Suprapubic skin (tissue), 4 donors: ENCODE data around the gene PPBP. TPM values are rescaled to one million over a fixed set of nuclear protein-coding genes. Genes with fewer than 3 reads are reported as not detected.
"Not testable (repeated sequence)": the region's sequence is repeated elsewhere in the genome, so short reads cannot be mapped to it uniquely, and the experiment has no call there.

Source experiments
- DNase-seq, 2 donors: peaks; one replicate each; pipeline ENCODE4 v3.0.0-alpha.2; 2019; ENCODE audit warnings: low spot score in 2 of 2
- H3K27ac ChIP-seq: fragments of 200-600 bp; sonication (generic); one replicate; pipeline ENCODE4 v1.5.1; 2019
- H3K27me3 ChIP-seq: fragments of 200-600 bp; sonication (generic); one replicate; pipeline ENCODE4 v1.5.1; 2019
- H3K36me3 ChIP-seq: fragments of 200-600 bp; sonication (generic); one replicate; pipeline ENCODE4 v1.5.1; 2019
- H3K4me1 ChIP-seq: fragments of 200-600 bp; sonication (generic); one replicate; pipeline ENCODE4 v1.5.1; 2019
- H3K4me3 ChIP-seq: fragments of 200-600 bp; sonication (generic); one replicate; pipeline ENCODE4 v1.5.1; 2019; ENCODE audit warnings: mild to moderate bottlenecking
- H3K9me3 ChIP-seq: fragments of 200-600 bp; sonication (generic); one replicate; pipeline ENCODE4 v1.5.1; 2019
- CTCF ChIP-seq, 2 donors: fragments of 200-600 bp in 1 of 2; fragments of 450-650 bp in 1 of 2; sonication (generic) in 1 of 2; IDR thresholded peaks; one replicate each; pipeline ENCODE4 v1.5.1; 2016 to 2019; ENCODE audit warnings: antibody characterized with exemption in 2 of 2, mild to moderate bottlenecking in 1 of 2, moderate library complexity in 1 of 2
- EP300 ChIP-seq: sonication (generic); formaldehyde crosslinking; IDR thresholded peaks from one replicate; pipeline ENCODE4 v1.6.1; 2017; ENCODE audit warnings: antibody characterized with exemption
- POLR2A ChIP-seq, 2 donors: fragments of 450-650 bp; IDR thresholded peaks; one replicate each; pipeline ENCODE4 v1.6.1; 2017; ENCODE audit warnings: antibody characterized with exemption in 2 of 2, mild to moderate bottlenecking in 2 of 2, moderate library complexity in 2 of 2
- POLR2AphosphoS5 ChIP-seq, 3 donors: sonication (generic); formaldehyde crosslinking; IDR thresholded peaks; one replicate each; pipeline ENCODE4 v1.6.1; 2017; ENCODE audit warnings: antibody characterized with exemption in 3 of 3
- WGBS: methylation state at CpG from one replicate; pipeline ENCODE4 v1.1.5; 2018; 5-methylcytosine and 5-hydroxymethylcytosine counted together
- total RNA-seq, 4 donors: library from RNA; depleted of rRNA; stranded (reverse); fragments of >200 nt; gene quantifications; one replicate each; pipeline ENCODE4 v1.1.0, GENCODE V29; 2016

The PPBP gene
- total RNA-seq, 4 donors from 2014 or later = not detected

DNA sequence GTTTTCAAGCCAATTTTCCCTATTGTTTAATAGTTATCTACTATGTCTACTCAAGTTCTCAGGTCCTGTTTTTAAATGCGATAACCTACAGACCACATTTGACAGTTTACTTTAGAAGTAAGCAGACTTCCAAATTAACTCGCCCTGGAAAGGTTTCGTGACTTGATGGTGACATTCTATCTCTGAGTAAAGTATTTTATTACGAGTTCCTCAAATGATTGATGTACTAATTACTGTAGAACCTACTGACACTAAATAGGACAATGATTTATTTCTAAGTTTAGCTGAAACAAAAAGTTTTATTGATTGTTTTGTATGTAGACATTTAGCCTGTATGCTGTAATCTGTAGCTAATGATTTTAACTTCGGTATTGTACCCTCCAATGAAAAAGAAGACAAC lies 1.9 kb upstream of the PPBP start:
- Histone ChIP-seq H3K27ac (no peak overlapping the region), H3K4me1 (no peaks in the 10 kb centered on the region), H3K36me3 (no peaks in the 10 kb centered on the region), H3K9me3 (no peaks in the 10 kb centered on the region), H3K27me3 (peaks cover 9% of the 10 kb centered on the region), H3K4me3 (no peak overlapping the region)
- 73% methylated on average over 5 of the region's 5 CpGs for WGBS
- no peak for DNase-seq
- no peak for TF ChIP-seq POLR2A (IDR thresholded peaks at IDR 0.05)
- TF ChIP-seq POLR2AphosphoS5 (IDR thresholded peaks at IDR 0.05) = no peak
- no peak for TF ChIP-seq CTCF (IDR thresholded peaks at IDR 0.05)
- no peak for TF ChIP-seq EP300

- TF ChIP-seq POLR2A (IDR thresholded peaks at IDR 0.05) (no peak), POLR2AphosphoS5 (IDR thresholded peaks at IDR 0.05) (no peak), EP300 (no peak), CTCF (IDR thresholded peaks at IDR 0.05) (no peak)
- no peak overlapping the region for H3K27ac ChIP-seq
- DNase-seq = no peak
- peaks cover 1% of the 10 kb centered on the region for H3K27me3 ChIP-seq
- whole genome bisulfite sequencing = 73% methylated on average over 3 of the region's 3 CpGs
- no peaks in the 10 kb centered on the region for H3K9me3 ChIP-seq
- H3K36me3 ChIP-seq = no peaks in the 10 kb centered on the region
- H3K4me1 ChIP-seq = no peaks in the 10 kb centered on the region
- no peak overlapping the region for H3K4me3 ChIP-seq
Measured at GRCh38 chr4:73989031-73989430, 1.0 kb upstream of the PPBP start.

- DNase-seq = no peak
- no peak for TF ChIP-seq EP300
- no peak for TF ChIP-seq POLR2AphosphoS5 (IDR thresholded peaks at IDR 0.05)
- TF ChIP-seq POLR2A (IDR thresholded peaks at IDR 0.05) = no peak
- no peak for TF ChIP-seq CTCF (IDR thresholded peaks at IDR 0.05)
- Histone ChIP-seq H3K27me3 (peaks cover 20% of the 10 kb centered on the region), H3K4me1 (no peaks in the 10 kb centered on the region), H3K9me3 (no peaks in the 10 kb centered on the region), H3K27ac (no peak overlapping the region), H3K36me3 (no peaks in the 10 kb centered on the region), H3K4me3 (no peak overlapping the region)
- 35% methylated on average over 1 of the region's 1 CpG for WGBS
Measured at GRCh38 chr4:73985528-73985852, 2.5 kb downstream of the PPBP start.

DNA sequence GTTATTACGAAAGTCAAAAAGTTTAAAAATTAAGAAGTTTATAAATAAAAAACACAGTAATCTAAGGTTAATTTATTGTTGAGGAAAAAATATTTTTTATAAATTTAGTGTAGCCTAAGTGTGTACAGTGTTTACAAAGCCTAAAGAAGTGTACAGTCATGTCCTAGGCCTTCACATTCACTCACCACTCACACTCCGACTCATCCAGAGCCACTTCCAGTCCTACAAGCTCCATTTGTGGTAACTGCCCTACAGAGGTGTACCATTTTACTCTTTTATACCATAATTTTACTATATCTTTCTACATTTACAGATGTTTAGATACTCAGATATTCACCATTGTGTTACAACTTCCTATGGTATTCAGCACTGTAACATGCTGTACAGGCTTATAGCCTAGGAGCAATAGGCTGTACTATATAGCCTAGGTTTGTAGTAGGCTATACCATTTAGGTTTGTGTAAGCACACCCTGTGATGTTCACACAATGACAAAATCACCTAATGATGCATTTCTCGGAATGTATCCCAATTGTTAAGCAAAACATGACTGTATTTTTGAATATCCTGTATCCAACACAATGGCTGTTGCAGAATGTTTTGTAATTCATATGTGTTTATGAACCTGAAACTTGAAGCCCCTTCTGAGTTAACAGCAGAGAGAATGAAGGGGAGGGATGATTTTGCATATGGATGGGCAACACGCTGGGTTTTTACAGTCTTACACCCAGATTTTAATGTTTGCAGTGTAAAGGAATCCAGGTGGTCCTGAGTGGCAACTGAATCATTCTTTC lies 3.1 kb downstream of the PPBP start:
- TF ChIP-seq CTCF (IDR thresholded peaks at IDR 0.05) = no peak
- no peak for TF ChIP-seq POLR2A (IDR thresholded peaks at IDR 0.05)
- TF ChIP-seq POLR2AphosphoS5 (IDR thresholded peaks at IDR 0.05) = no peak
- no peak for TF ChIP-seq EP300
- H3K9me3 ChIP-seq = no peaks in the 10 kb centered on the region
- DNase-seq = no peak
- H3K27ac ChIP-seq = no peak overlapping the region
- no peaks in the 10 kb centered on the region for H3K36me3 ChIP-seq
- no peaks in the 10 kb centered on the region for H3K4me1 ChIP-seq
- no peak overlapping the region for H3K4me3 ChIP-seq
- peaks cover 20% of the 10 kb centered on the region for H3K27me3 ChIP-seq
- 68% methylated on average over 4 of the region's 4 CpGs for WGBS

DNA sequence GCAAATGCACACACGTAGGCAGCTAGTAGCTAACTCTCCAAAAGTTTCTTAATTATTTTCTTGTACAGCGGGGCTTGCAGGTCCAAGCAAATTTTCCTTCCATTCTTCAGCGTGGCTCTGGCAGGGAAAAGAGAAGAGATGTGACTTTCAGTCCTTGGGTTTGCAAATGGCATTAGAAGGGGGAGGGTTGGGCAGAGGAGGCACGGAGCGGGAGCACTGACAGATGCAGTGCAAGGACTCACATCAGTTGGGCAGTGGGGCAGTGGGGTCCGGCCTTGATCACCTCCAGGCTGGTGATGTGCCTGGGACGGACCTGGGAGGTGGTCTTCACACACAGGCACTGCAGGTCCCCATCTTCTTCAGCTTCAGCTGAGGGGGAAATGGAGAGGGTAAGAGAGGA lies 6.8 kb downstream of the PPBP start:
- not testable (repeated sequence) for H3K9me3 ChIP-seq, DNase-seq, H3K27ac ChIP-seq, H3K4me1 ChIP-seq, H3K36me3 ChIP-seq, H3K4me3 ChIP-seq
- WGBS = 65% methylated on average over 7 of the region's 7 CpGs
- peaks cover 20% of the 10 kb centered on the region for H3K27me3 ChIP-seq
